Epithelial cell of proximal tubule (primary cell): ENCODE measurements around the gene SHROOM3. TPM values are rescaled to one million over a fixed set of nuclear protein-coding genes. Genes with fewer than 3 reads are reported as not detected.
A peak's percentile ranks its signal among the peaks of the same experiment; 100 is the strongest.

ENCODE experiments used
- DNase-seq: peaks from one replicate; pipeline ENCODE4 v3.0.0-alpha.2; 2011; ENCODE audit warnings: low read depth
- H3K4me3 ChIP-seq: 2 replicates; pipeline ENCODE4 v1.5.1; 2011; ENCODE audit warnings: low read depth, mild to moderate bottlenecking, low read length
- CTCF ChIP-seq: conservative IDR thresholded peaks from 2 replicates; pipeline ENCODE4 v1.5.1; 2012; ENCODE audit warnings: low read depth, mild to moderate bottlenecking, low read length
- total RNA-seq: library from RNA; depleted of rRNA; stranded (reverse); fragments of >200 nt; gene quantifications from 2 replicates; pipeline ENCODE4 v1.2.3, GENCODE V29; 2015

SHROOM3 gene
- total RNA-seq, 1 donor from 2014 or later: 109 TPM

DNA sequence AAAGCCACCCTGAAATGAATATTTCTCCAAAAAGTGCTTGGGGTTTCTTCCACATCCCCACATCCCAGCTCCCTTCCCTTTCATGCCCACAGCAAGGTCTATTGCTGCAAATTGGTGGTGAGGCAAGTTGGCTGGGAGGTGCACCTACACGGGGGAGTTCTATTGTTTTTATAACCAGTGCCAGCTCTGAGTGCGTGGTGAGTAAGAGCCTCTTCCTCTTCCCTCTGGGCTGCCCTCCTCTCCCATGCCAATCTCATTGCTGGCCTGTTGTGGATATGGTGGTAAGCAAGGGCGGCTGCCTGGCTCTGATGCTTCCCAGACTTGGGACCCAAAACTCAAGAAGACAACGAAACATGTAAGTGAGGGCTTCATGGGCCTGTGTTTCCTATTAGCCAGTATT is 204.3 kb downstream of the SHROOM3 start:
- DNase-seq: peak; percentile 42
- no peak overlapping the region for H3K4me3 ChIP-seq
- TF ChIP-seq CTCF: no peak

DNA sequence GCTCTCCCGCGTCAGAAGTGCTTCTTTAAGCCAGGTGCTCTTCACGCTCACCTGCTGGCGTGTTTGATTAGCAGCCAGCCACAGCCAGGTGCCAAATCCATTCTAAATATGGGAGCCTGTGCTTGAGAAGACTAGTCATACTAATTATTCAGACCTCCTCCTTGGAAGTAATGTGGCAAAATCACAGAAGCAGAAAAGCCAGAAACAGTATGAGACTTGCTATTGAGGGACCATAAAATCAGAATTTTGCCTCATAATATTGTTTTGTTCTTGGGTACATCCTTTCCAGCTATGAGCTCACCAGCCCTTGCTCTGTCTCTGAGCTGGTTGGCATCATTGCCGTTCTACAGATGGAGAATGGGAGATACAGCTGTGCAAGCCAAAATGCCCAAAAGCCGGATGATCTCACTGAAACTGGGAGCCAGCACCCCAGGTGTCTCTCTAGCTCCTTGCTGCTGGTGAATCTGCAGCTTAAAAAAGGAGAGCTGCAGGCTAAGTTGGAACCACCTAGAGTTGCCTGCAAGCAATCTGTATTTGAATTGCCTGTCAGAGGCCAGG is 205.4 kb downstream of the SHROOM3 start:
- TF ChIP-seq CTCF: no peak
- no peak for DNase-seq
- no peak overlapping the region for H3K4me3 ChIP-seq

DNA sequence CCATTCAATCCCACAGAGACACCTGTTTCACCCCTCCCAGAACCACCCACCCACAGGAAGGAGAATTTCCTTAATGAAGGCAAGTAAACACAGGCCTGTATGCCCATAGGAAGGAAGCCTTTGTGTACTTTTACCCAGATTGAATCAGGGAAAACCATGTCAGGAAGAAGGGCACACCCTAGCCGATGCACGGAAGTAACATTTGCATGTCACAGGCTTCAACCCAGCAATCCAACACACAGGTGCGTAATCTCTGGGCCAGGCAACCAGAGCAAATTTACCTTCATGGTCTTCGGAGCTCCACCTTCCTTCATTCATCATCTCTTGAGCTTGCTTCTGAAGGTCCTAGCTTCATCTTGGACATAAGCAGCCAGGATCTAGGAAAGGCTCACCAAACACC is 206.3 kb downstream of the SHROOM3 start:
- TF ChIP-seq CTCF: no peak
- no peak for DNase-seq

DNA sequence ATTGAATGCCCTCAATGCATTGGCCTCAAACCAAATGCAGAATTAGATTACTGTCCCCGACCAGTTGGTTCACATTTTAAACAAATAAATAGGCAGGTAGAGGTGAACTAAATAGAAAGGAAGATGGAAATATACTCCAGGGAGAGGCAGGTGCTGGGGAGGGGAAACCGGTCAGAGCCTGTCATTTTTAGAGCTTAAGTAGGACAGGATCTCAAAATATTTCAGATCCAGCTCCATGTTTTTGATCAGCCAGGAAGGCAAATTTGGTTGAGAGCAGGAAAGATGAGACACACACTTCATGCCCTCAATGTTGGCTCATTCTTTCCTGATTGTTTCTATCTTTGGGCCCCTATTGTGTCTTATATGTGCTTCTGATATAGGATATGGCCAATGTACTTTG is 206.7 kb downstream of the SHROOM3 start:
- DNase-seq: no peak
- no peak for TF ChIP-seq CTCF
- H3K4me3 ChIP-seq: no peak overlapping the region

More for the DNA sequence above, 206.3 kb downstream of the SHROOM3 start:
- H3K4me3 ChIP-seq: no peak overlapping the region

GRCh38 chr4:76644831-76645485 is 209.9 kb downstream of the SHROOM3 start:
- TF ChIP-seq CTCF: no peak
- H3K4me3 ChIP-seq: no peak overlapping the region
- DNase-seq: no peak

- DNase-seq: no peak
- H3K4me3 ChIP-seq: no peak overlapping the region
- TF ChIP-seq CTCF: no peak
Measured at GRCh38 chr4:76649086-76649485, 214.1 kb downstream of the SHROOM3 start.

DNA sequence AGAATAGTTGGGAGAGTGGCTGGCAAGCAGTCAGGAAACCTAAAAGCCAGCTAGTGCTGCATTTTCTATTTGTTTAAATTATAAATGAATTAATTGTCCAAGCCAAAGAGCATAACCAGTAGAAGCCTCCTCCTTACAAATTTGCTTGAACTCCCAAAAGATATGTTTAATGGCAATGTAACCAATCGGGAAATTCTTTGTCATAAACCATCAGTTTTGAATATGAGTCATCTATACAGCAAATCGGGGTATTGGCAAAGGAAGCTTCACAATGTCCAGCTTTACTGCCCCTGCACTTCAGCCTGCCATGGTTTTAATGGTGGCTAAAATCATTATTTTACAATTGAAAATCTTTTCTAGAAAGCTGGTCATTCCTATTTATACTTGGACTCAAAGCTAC is 216.6 kb downstream of the SHROOM3 start:
- no peak for DNase-seq
- no peak for TF ChIP-seq CTCF
- no peak overlapping the region for H3K4me3 ChIP-seq
